Osteocyte (in vitro differentiated cells): ENCODE measurements around the gene TBCD. TPM values are rescaled to one million over a fixed set of nuclear protein-coding genes. Genes with fewer than 3 reads are reported as not detected.

Source experiments
- DNase-seq: peaks from one replicate; pipeline ENCODE4 v3.0.0; 2021; ENCODE audit warnings: mixed read lengths; ENCODE audit not compliant: unreplicated experiment; ENCODE audit errors: extremely low spot score
- H3K27ac Mint-ChIP-seq: one replicate; pipeline ENCODE4 v1.8.0; 2021; ENCODE audit warnings: mild to moderate bottlenecking, mixed read lengths; ENCODE audit not compliant: unreplicated experiment
- H3K27me3 Mint-ChIP-seq: one replicate; pipeline ENCODE4 v1.8.0; 2021; ENCODE audit warnings: mixed read lengths; ENCODE audit not compliant: unreplicated experiment
- H3K36me3 Mint-ChIP-seq: one replicate; pipeline ENCODE4 v1.8.0; 2021; ENCODE audit warnings: mixed read lengths; ENCODE audit not compliant: unreplicated experiment
- H3K4me1 Mint-ChIP-seq: one replicate; pipeline ENCODE4 v1.8.0; 2021; ENCODE audit warnings: mixed read lengths; ENCODE audit not compliant: unreplicated experiment
- H3K4me3 Mint-ChIP-seq: one replicate; pipeline ENCODE4 v1.8.0; 2021; ENCODE audit warnings: mild to moderate bottlenecking, moderate library complexity, mixed read lengths; ENCODE audit not compliant: unreplicated experiment
- H3K9me3 Mint-ChIP-seq: one replicate; pipeline ENCODE4 v1.8.0; 2021; ENCODE audit warnings: mixed read lengths; ENCODE audit not compliant: unreplicated experiment
- total RNA-seq: library from RNA; stranded (reverse); gene quantifications from 2 replicates; pipeline ENCODE4 v1.2.1, GENCODE V29; 2021
- TF ChIP-seq, protein P1 (sequence below): fragments of 200-600 bp; sonication (generic); IDR thresholded peaks from 2 replicates; pipeline ENCODE4 v1.5.0; 2021; ENCODE audit warnings: antibody characterized with exemption, mild to moderate bottlenecking, moderate library complexity

The TBCD gene
- total RNA-seq, 1 donor from 2014 or later, result 74.0 TPM

GRCh38 chr17:82722341-82723013 lies 29.4 kb upstream of the TBCD start:
- Mint-ChIP-seq H3K4me1 (peaks cover 7% of the 10 kb centered on the region), H3K36me3 (peaks cover 22% of the 10 kb centered on the region), H3K4me3 (no peak overlapping the region), H3K9me3 (no peaks in the 10 kb centered on the region), H3K27ac (no peak overlapping the region), H3K27me3 (no peaks in the 10 kb centered on the region)
- DNase-seq, result no peak
- TF ChIP-seq, protein P1, sequence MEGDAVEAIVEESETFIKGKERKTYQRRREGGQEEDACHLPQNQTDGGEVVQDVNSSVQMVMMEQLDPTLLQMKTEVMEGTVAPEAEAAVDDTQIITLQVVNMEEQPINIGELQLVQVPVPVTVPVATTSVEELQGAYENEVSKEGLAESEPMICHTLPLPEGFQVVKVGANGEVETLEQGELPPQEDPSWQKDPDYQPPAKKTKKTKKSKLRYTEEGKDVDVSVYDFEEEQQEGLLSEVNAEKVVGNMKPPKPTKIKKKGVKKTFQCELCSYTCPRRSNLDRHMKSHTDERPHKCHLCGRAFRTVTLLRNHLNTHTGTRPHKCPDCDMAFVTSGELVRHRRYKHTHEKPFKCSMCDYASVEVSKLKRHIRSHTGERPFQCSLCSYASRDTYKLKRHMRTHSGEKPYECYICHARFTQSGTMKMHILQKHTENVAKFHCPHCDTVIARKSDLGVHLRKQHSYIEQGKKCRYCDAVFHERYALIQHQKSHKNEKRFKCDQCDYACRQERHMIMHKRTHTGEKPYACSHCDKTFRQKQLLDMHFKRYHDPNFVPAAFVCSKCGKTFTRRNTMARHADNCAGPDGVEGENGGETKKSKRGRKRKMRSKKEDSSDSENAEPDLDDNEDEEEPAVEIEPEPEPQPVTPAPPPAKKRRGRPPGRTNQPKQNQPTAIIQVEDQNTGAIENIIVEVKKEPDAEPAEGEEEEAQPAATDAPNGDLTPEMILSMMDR, result no peak

GRCh38 chr17:82723169-82723807 lies 28.6 kb upstream of the TBCD start:
- H3K4me3 Mint-ChIP-seq, result no peak overlapping the region
- DNase-seq, result no peak
- no peaks in the 10 kb centered on the region for H3K4me1 Mint-ChIP-seq
- H3K36me3 Mint-ChIP-seq, result peaks cover 27% of the 10 kb centered on the region
- H3K27ac Mint-ChIP-seq, result no peak overlapping the region
- H3K27me3 Mint-ChIP-seq, result no peaks in the 10 kb centered on the region
- H3K9me3 Mint-ChIP-seq, result no peaks in the 10 kb centered on the region
- TF ChIP-seq, protein P1, result no peak

DNA sequence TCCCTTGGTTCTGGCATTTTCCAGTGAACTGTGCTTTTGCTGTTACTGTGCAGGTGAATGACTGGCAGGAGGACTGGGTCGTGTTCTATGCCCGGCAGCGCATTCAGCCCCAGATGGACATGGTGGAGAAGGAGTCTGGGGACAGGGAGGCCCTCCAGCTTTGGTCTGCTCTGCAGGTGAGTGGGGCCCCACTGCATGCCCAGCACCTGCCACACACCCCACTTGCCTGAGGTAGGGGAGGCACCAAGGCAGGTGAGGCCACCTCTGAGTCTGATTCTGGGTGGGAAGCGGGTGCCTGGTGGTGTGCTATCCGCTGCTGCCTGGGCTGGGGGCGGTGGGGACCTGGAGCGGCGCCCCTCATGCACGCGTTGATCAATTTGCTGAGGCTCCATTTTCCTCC lies 25.4 kb upstream of the TBCD start:
- Mint-ChIP-seq H3K9me3 (no peaks in the 10 kb centered on the region), H3K4me1 (no peaks in the 10 kb centered on the region), H3K27ac (no peak overlapping the region), H3K36me3 (peaks cover 29% of the 10 kb centered on the region), H3K27me3 (no peaks in the 10 kb centered on the region), H3K4me3 (no peak overlapping the region)
- DNase-seq, result no peak
- TF ChIP-seq, protein P1, result no peak

DNA sequence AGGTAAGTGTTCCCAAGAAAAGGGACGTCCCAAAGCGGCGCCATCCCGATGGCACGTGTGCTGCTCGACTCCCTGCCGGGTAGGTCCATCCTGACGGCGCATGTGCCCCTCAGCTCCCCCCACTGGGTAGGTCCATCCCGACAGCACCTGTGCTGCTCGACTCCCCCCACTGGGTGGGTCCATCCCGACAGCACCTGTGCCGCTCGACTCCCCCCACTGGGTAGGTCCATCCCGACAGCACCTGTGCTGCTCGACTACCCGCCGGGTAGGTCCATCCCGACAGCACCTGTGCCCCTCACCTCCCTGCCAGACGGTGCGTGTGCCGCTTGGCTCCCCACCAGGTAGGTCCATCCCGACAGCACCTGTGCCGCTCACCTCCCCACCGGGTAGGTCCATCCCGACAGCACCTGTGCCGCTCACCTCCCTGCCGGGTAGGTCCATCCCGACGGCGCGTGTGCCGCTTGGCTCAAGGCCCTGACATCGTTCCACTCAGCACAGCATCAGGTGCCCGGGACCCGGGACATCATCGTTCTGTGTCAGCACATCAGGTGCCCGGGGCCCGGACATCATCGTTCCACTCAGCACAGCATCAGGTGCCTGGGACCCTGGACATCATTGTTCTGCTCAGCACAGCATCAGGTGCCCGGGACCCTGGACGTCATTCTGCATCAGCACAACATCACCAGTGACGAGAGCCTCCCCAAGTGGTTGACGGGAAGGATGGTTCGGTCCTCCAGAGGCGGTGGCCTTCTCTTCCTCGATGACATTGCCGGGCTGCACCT lies 22.2 kb upstream of the TBCD start:
- H3K9me3 Mint-ChIP-seq, result no peaks in the 10 kb centered on the region
- no peak overlapping the region for H3K4me3 Mint-ChIP-seq
- H3K4me1 Mint-ChIP-seq, result no peaks in the 10 kb centered on the region
- H3K27ac Mint-ChIP-seq, result no peak overlapping the region
- H3K36me3 Mint-ChIP-seq, result peaks cover 29% of the 10 kb centered on the region
- no peak for DNase-seq
- H3K27me3 Mint-ChIP-seq, result no peaks in the 10 kb centered on the region
- TF ChIP-seq, protein P1, result no peak
